Spleen (tissue), 11 donors: ENCODE measurements around the gene TTC3. TPM values are rescaled to one million over a fixed set of nuclear protein-coding genes. Genes with fewer than 3 reads are reported as not detected.
"Not testable (repeated sequence)": the region's sequence is repeated elsewhere in the genome, so short reads cannot be mapped to it uniquely, and the experiment has no call there.

Experiments
- DNase-seq: peaks from one replicate; pipeline ENCODE4 v3.0.0-alpha.2; 2020
- H3K27ac ChIP-seq, 8 donors: fragments of 200-600 bp; sonication (generic) in 7 of 8; 1 replicate in 4 of 8; 2 replicates in 4 of 8; pipeline versions ENCODE4 v1.5.0 to v1.8.0; 2016 to 2021; ENCODE audit warnings: inconsistent platforms in 4 of 8, mild to moderate bottlenecking in 4 of 8, moderate library complexity in 1 of 8
- H3K27me3 ChIP-seq, 7 donors: fragments of 200-600 bp; sonication (generic) in 6 of 7; replicated peaks in 1 of 7; 1 replicate in 4 of 7; 2 replicates in 3 of 7; pipeline versions ENCODE4 v1.5.0 to v1.8.0; 2016 to 2021; ENCODE audit warnings: inconsistent platforms in 3 of 7, mild to moderate bottlenecking in 1 of 7
- H3K36me3 ChIP-seq, 6 donors: fragments of 200-600 bp; sonication (generic) in 5 of 6; 1 replicate in 4 of 6; 2 replicates in 2 of 6; pipeline versions ENCODE4 v1.5.0 to v1.8.0; 2016 to 2021; ENCODE audit warnings: inconsistent platforms in 2 of 6
- H3K4me1 ChIP-seq, 6 donors: fragments of 200-600 bp; sonication (generic) in 5 of 6; 1 replicate in 3 of 6; 2 replicates in 3 of 6; pipeline versions ENCODE4 v1.5.0 to v1.8.0; 2016 to 2021; ENCODE audit warnings: inconsistent platforms in 3 of 6
- H3K4me3 ChIP-seq, 8 donors: fragments of 200-600 bp; sonication (generic) in 7 of 8; 1 replicate in 4 of 8; 2 replicates in 4 of 8; pipeline versions ENCODE4 v1.5.0 to v1.8.0; 2016 to 2021; ENCODE audit warnings: inconsistent platforms in 4 of 8, mild to moderate bottlenecking in 4 of 8, moderate library complexity in 2 of 8
- H3K9me3 ChIP-seq, 8 donors: fragments of 200-600 bp; sonication (generic) in 7 of 8; 1 replicate in 4 of 8; 2 replicates in 4 of 8; pipeline versions ENCODE4 v1.5.0 to v1.8.0; 2016 to 2021; ENCODE audit warnings: inconsistent platforms in 4 of 8
- POLR2A ChIP-seq, 3 donors: fragments of 450-650 bp; IDR thresholded peaks; one replicate each; pipeline ENCODE4 v1.5.1; 2017; ENCODE audit warnings: antibody characterized with exemption in 3 of 3, mild to moderate bottlenecking in 1 of 3
- POLR2AphosphoS5 ChIP-seq, 3 donors: sonication (generic); formaldehyde crosslinking; IDR thresholded peaks; one replicate each; pipeline ENCODE4 v1.5.1; 2017; ENCODE audit warnings: antibody characterized with exemption in 3 of 3
- WGBS, 5 donors: extraction: QIAGEN DNeasy Blood & Tissue Kit in 3 of 5; methylation state at CpG; one replicate each; pipeline versions ENCODE4 v1.1.5 to v1.1.7; 2013 to 2018; 5-methylcytosine and 5-hydroxymethylcytosine counted together
- intact Hi-C: fragments of 100-400 bp; cut with DNase I; formaldehyde crosslinking; loops from one replicate; pipeline ENCODE4 v1.15.0; 2023; ENCODE audit warnings: low total_unique reads
- polyA plus RNA-seq, 3 donors: library from polyadenylated mRNA; stranded (reverse); fragments of 200-250 nt; gene quantifications; one replicate each; pipeline ENCODE4 v1.2.1, GENCODE V29; 2013
- total RNA-seq, 7 donors: library from RNA; depleted of rRNA in 3 of 7; stranded (reverse); fragments of >200 nt in 3 of 7; fragmentation: NEBNext Ultra II Directional in 4 of 7; extraction: Animal tissue kit (Norgen Biotek cat#: 25700) in 4 of 7; gene quantifications; one replicate each; pipeline versions ENCODE4 v1.1.0 to v1.2.1, GENCODE V29; 2016 to 2021
- TF ChIP-seq, protein P1 (sequence below), 11 experiments: fragments of 200-600 bp in 7 of 11; fragments of 450-650 bp in 4 of 11; sonication (generic) in 4 of 11; IDR thresholded peaks in 8 of 11; conservative IDR thresholded peaks in 3 of 11; 1 replicate in 7 of 11; 2 replicates in 4 of 11; pipeline versions ENCODE4 v1.4.0 to v1.8.0; 2016 to 2021; ENCODE audit warnings: antibody characterized with exemption in 11 of 11, inconsistent platforms in 4 of 11, mild to moderate bottlenecking in 1 of 11
- donor health status: healthy with polysubstance abuse.
- donor health status: DM: no; HTN: no; CAD: no; lungs with moderate emphysema.
- donor health status: DM: no; HTN: no; CAD: no.
- donor health status: Bipolar disorder and iron deficiency.
- donor health status: healthy.
- donor health status: DM: no; HTN: no; CAD: no.
- donor health status: DM: yes; HTN: yes; CAD: no.

Gene TTC3
- total and polyA plus RNA-seq, 10 donors, result 16.0 to 143 (median 80.7) TPM

DNA sequence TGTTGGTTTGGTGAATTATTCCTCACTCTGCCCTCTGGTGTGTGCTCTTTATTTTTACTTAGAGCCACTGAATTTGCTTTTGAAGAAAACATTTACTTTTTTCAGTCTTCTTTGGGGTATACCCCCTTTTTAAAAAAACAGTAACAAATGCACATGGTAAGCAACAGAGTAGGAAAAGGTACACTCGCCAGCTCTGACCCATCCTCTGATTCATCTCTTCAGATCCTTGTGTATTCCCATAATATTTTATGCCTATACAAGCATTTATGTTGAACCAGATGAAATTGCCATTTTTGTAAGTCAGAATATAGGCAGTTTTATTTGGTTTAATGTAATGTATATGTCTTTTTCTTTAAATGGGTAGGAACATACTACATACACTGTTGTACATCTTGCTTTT, 28.3 kb downstream of the TTC3 start:
- Histone ChIP-seq H3K9me3 (no peaks in the 10 kb centered on the region), H3K4me3 (no peak overlapping the region), H3K4me1 (no peaks in the 10 kb centered on the region), H3K36me3 (peaks cover 2 to 44% (median 23%) of the 10 kb centered on the region in 6 donors), H3K27ac (no peak overlapping the region), H3K27me3 (no peaks in the 10 kb centered on the region)
- intact Hi-C loops, result no loop called here
- no peak for DNase-seq
- 92 to 97% (median 95%) methylated on average over 1 of the region's 1 CpG for WGBS, 5 donors
- TF ChIP-seq POLR2A (IDR thresholded peaks at IDR 0.05) (no peak), POLR2AphosphoS5 (IDR thresholded peaks at IDR 0.05) (no peak)
- TF ChIP-seq, protein P1, sequence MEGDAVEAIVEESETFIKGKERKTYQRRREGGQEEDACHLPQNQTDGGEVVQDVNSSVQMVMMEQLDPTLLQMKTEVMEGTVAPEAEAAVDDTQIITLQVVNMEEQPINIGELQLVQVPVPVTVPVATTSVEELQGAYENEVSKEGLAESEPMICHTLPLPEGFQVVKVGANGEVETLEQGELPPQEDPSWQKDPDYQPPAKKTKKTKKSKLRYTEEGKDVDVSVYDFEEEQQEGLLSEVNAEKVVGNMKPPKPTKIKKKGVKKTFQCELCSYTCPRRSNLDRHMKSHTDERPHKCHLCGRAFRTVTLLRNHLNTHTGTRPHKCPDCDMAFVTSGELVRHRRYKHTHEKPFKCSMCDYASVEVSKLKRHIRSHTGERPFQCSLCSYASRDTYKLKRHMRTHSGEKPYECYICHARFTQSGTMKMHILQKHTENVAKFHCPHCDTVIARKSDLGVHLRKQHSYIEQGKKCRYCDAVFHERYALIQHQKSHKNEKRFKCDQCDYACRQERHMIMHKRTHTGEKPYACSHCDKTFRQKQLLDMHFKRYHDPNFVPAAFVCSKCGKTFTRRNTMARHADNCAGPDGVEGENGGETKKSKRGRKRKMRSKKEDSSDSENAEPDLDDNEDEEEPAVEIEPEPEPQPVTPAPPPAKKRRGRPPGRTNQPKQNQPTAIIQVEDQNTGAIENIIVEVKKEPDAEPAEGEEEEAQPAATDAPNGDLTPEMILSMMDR (IDR thresholded peaks at IDR 0.05 in 8 of 11, conservative IDR thresholded peaks at IDR 0.05 in 3 of 11), result no peak

DNA sequence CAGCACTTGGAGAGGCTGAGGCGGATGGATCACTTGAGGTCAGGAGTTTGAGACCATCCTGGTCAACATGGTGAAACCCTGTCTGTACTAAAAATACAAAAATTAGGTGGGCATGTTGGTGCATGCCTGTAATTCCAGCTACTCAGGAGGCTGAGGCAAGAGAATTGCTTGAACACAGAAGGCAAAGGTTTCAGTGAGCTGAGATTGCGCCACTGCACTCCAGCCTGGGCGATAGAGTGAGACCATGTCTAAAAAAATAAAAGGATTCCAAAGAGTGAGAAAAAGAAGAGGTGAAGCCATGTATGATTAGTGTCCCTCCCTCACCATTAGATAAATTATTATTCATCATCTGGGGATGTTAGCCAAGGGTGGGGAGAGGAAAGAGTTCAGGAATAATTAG, 29.7 kb downstream of the TTC3 start:
- H3K9me3 ChIP-seq, H3K4me1 ChIP-seq, H3K4me3 ChIP-seq, H3K27me3 ChIP-seq, intact Hi-C loops, H3K27ac ChIP-seq, DNase-seq: not testable (repeated sequence)
- 95 to 98% (median 96%) methylated on average over 3 of the region's 3 CpGs for WGBS, 5 donors
- H3K36me3 ChIP-seq, result peaks cover 2 to 31% (median 16%) of the 10 kb centered on the region in 6 donors

DNA sequence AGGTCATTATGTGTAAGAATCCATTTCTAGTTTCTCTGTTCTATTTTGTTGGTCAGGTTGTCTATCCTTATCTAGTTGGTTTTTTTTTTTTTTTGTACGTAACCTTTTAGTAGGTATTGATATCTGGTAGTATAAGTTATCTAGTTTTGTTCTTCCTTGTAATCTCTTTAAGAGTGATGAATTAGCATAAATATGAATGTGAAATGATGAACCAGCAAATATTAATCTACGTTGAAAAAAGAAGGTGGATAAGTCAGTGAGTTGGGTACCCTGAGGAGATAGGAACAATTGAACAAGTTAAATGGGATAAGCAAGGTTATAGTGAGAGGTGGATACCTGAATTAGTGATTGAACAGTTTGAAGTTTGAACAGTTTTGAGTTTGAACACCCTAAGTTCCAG, 33.9 kb downstream of the TTC3 start:
- no peaks in the 10 kb centered on the region for H3K4me1 ChIP-seq
- H3K4me3 ChIP-seq, result no peak overlapping the region
- DNase-seq, result no peak
- intact Hi-C loops, result no loop called here
- peaks cover 0 to 12% (median 2%) of the 10 kb centered on the region in 8 donors for H3K9me3 ChIP-seq
- TF ChIP-seq, protein P1 (IDR thresholded peaks at IDR 0.05 in 8 of 11, conservative IDR thresholded peaks at IDR 0.05 in 3 of 11), result no peak
- no peak for TF ChIP-seq POLR2AphosphoS5 (IDR thresholded peaks at IDR 0.05)
- TF ChIP-seq POLR2A (IDR thresholded peaks at IDR 0.05), result no peak
- 92 to 98% (median 96%) methylated on average over 2 of the region's 2 CpGs for WGBS, 5 donors
- H3K27me3 ChIP-seq, result no peaks in the 10 kb centered on the region
- peaks cover 0 to 17% (median 12%) of the 10 kb centered on the region in 6 donors for H3K36me3 ChIP-seq
- H3K27ac ChIP-seq, result no peak overlapping the region

DNA sequence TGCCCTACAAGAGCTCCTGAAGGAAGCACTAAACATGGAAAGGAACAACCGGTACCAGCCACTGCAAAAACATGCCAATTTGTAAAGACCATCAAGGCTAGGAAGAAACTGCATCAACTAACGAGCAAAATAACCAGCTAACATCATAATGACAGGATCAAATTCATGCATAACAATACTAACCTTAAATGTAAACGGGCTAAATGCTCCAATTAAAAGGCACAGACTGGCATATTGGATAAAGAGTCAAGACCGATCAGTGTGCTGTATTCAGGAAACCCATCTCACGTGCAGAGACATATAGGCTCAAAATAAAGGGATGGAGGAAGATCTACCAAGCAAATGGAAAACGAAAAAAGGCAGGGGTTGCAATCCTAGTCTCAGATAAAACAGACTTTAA, 38.0 kb downstream of the TTC3 start:
- 89 to 98% (median 95%) methylated on average over 5 to 6 of the region's 6 CpGs for WGBS, 5 donors
- DNase-seq, intact Hi-C loops, H3K27ac ChIP-seq, H3K4me1 ChIP-seq, H3K4me3 ChIP-seq, H3K27me3 ChIP-seq: not testable (repeated sequence)
- H3K9me3 ChIP-seq, result peaks cover 0 to 12% (median 2%) of the 10 kb centered on the region in 8 donors
- H3K36me3 ChIP-seq, result peaks cover 0 to 17% (median 12%) of the 10 kb centered on the region in 6 donors

DNA sequence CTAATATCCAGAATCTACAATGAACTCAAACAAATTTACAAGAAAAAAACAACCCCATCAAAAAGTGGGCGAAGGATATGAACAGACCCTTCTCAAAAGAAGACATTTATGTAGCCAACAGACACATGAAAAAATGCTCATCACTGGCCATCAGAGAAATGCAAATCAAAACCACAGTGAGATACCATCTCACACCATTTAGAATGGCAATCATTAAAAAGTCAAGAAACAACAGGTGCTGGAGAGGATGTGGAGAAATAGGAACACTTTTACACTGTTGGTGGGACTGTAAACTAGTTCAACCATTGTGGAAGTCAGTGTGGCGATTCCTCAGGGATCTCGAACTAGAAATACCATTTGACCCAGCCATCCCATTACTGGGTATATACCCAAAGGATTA, 41.2 kb downstream of the TTC3 start:
- H3K9me3 ChIP-seq, DNase-seq, H3K4me1 ChIP-seq, H3K4me3 ChIP-seq, intact Hi-C loops, H3K27me3 ChIP-seq, H3K27ac ChIP-seq: not testable (repeated sequence)
- H3K36me3 ChIP-seq, result peaks cover 0 to 12% (median 1%) of the 10 kb centered on the region in 6 donors
- 85 to 97% (median 91%) methylated on average over 1 of the region's 3 CpGs for WGBS, 5 donors

DNA sequence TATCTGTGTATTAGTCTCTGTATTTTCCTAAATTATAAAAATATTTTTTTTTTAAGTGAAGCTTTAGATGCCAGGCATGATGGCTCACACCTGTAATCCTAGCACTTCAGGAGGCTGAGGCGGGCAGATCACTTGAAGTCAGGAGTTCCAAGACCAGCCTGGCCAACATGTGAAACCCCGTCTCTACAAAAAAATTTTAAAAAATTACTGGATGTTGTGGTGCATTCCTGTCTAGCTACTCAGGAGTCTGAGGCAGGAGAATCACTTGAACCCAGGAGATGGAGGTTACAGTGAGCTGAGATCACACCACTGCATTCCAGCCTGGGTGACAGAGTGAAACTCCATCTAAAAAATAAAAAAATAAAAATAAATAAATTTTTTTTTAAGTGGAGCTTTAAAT, 43.4 kb downstream of the TTC3 start:
- intact Hi-C loops, H3K4me3 ChIP-seq, H3K27ac ChIP-seq, H3K9me3 ChIP-seq, H3K4me1 ChIP-seq, H3K27me3 ChIP-seq, DNase-seq: not testable (repeated sequence)
- WGBS, 5 donors, result 93 to 98% (median 97%) methylated on average over 2 of the region's 2 CpGs
- H3K36me3 ChIP-seq, result peaks cover 0 to 31% (median 2%) of the 10 kb centered on the region in 6 donors
